ENCODE data around the gene RCCD1.

DNA sequence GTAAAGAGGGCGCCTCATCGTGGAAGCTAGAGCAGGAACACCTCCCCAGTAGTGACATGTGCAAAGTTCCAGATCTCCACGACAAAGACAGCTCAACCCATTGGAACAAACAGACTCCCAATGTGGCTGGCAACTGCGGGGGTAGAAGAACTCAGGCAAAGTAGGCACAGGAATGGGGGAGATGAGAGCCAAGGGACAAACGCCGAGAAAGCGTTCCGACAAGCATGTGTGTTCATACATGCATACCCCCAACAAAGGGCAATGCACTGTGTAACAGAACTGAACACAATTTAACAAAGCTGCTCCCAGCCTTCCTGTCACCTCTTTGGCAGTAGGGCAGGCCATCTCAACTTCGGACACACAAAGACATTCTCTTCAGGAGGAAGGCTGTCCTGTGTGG, 11.6 kb downstream of the RCCD1 start:
- TF ChIP-seq, protein P1, sequence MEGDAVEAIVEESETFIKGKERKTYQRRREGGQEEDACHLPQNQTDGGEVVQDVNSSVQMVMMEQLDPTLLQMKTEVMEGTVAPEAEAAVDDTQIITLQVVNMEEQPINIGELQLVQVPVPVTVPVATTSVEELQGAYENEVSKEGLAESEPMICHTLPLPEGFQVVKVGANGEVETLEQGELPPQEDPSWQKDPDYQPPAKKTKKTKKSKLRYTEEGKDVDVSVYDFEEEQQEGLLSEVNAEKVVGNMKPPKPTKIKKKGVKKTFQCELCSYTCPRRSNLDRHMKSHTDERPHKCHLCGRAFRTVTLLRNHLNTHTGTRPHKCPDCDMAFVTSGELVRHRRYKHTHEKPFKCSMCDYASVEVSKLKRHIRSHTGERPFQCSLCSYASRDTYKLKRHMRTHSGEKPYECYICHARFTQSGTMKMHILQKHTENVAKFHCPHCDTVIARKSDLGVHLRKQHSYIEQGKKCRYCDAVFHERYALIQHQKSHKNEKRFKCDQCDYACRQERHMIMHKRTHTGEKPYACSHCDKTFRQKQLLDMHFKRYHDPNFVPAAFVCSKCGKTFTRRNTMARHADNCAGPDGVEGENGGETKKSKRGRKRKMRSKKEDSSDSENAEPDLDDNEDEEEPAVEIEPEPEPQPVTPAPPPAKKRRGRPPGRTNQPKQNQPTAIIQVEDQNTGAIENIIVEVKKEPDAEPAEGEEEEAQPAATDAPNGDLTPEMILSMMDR (IDR thresholded peaks at IDR 0.05; ENCODE audit: extremely low read depth in 1 of 2, insufficient read depth in 1 of 2, low read depth in 1 of 2, low read length in 2 of 2): no peak
- TF ChIP-seq POLR2A (IDR thresholded peaks at IDR 0.05; ENCODE audit: low read depth, low read length) (no peak), POLR2AphosphoS5 (IDR thresholded peaks at IDR 0.05; ENCODE audit: insufficient read depth, low read depth, low read length) (no peak), EZH2 (IDR thresholded peaks at IDR 0.05; ENCODE audit: borderline replicate concordance, low read depth, low read length, severe bottlenecking) (no peak)
